Aorta (tissue), 5 donors: Measurements from ENCODE around the gene PDE2A. TPM values are rescaled to one million over a fixed set of nuclear protein-coding genes. Genes with fewer than 3 reads are reported as not detected.

Source experiments
- ATAC-seq: fragments of 200-7000 bp; cut with Tn5 transposase; one replicate; pipeline ENCODE4 v1.9.1; 2022; ENCODE audit warnings: moderate library complexity; ENCODE audit not compliant: low FRiP score
- DNase-seq, 2 donors: peaks; one replicate each; pipeline ENCODE4 v3.0.0-alpha.2; 2020
- H3K27ac ChIP-seq, 2 donors: one replicate each; pipeline ENCODE4 v1.5.1; 2013; ENCODE audit warnings: low read length in 2 of 2, mild to moderate bottlenecking in 2 of 2, moderate library complexity in 2 of 2, control low read depth in 1 of 2, inconsistent platforms in 1 of 2, low read depth in 1 of 2
- H3K27me3 ChIP-seq, 2 donors: one replicate each; pipeline ENCODE4 v1.6.1; 2013; ENCODE audit warnings: control low read depth in 1 of 2, low read length in 1 of 2, mild to moderate bottlenecking in 1 of 2, moderate library complexity in 1 of 2; ENCODE audit not compliant: insufficient read depth in 2 of 2, control insufficient read depth in 1 of 2
- H3K36me3 ChIP-seq, 2 donors: one replicate each; pipeline ENCODE4 v1.6.1; 2013; ENCODE audit warnings: control low read depth in 1 of 2, low read length in 1 of 2, mild to moderate bottlenecking in 1 of 2; ENCODE audit not compliant: insufficient read depth in 2 of 2, control insufficient read depth in 1 of 2
- H3K4me1 ChIP-seq, 2 donors: one replicate each; pipeline ENCODE4 v1.6.1; 2013; ENCODE audit warnings: low read length in 2 of 2, control low read depth in 1 of 2, mild to moderate bottlenecking in 1 of 2, moderate library complexity in 1 of 2; ENCODE audit not compliant: insufficient read depth in 2 of 2, control insufficient read depth in 1 of 2
- H3K4me3 ChIP-seq, 2 donors: one replicate each; pipeline ENCODE4 v1.5.1; 2013; ENCODE audit warnings: low read length in 2 of 2, control low read depth in 1 of 2, mild to moderate bottlenecking in 1 of 2
- H3K9me3 ChIP-seq: one replicate; pipeline ENCODE4 v1.6.1; 2013; ENCODE audit warnings: mild to moderate bottlenecking, low read length; ENCODE audit not compliant: control insufficient read depth
- WGBS, 2 donors: extraction: QIAGEN DNeasy Blood & Tissue Kit; methylation state at CpG; one replicate each; pipeline ENCODE4 v1.1.7; 2013; 5-methylcytosine and 5-hydroxymethylcytosine counted together
- intact Hi-C, 2 donors: fragments of 100-400 bp; cut with DNase I; formaldehyde crosslinking; loops; one replicate each; pipeline versions ENCODE4 v1.14.2 to v1.15.0; 2022
- microRNA-seq, 2 donors: library from miRNA; unstranded; fragments of <30 nt; microRNA quantifications; one replicate each; pipeline ENCODE4 v1.2.0, GENCODE V29; 2020
- polyA plus RNA-seq, 2 donors: library from polyadenylated mRNA; stranded (reverse); fragments of 200-250 nt; gene quantifications; one replicate each; pipeline ENCODE4 v1.2.3, GENCODE V29; 2013
- total RNA-seq, 2 donors: library from RNA; stranded (reverse); fragmentation: NEBNext Ultra II Directional; extraction: Animal tissue kit (Norgen Biotek cat#: 25700); gene quantifications; one replicate each; pipeline ENCODE4 v1.2.1, GENCODE V29; 2021
- donor health status: healthy with polysubstance abuse.
- donor health status: Bipolar disorder and iron deficiency.
- donor health status: DM: no; HTN: no; CAD: no.
- donor health status: DM: no; HTN: no; CAD: no.
- donor health status: DM: yes; HTN: yes; CAD: no.

PDE2A gene
- total and polyA plus RNA-seq, 4 donors, result 0.38 to 80.8 (median 27.2) TPM

DNA sequence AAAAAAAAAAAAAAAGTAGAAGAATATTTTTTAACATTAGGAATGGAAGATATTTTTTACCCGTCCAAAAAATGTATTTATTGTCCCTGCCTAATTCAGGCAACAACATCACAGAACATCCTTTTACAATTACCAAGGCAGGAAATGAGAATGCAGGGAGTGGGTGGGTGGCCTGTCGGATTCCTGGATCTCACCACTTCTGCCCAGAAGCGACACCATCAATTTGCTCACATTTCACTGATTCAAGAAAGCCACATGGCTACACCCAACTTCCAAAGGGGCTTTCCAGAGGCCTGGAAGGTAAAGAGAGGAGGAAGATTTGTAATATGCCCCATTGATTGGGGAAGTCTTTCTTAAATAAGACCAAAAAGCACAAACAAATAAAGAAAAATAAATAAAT, 146.1 kb downstream of the PDE2A start:
- intact Hi-C loops, result no loop called here
- ATAC-seq (no peak), DNase-seq (no peak)
- Histone ChIP-seq H3K9me3 (peaks cover 1% of the 10 kb centered on the region), H3K4me3 (no peak overlapping the region), H3K36me3 (no peaks in the 10 kb centered on the region), H3K4me1 (no peaks in the 10 kb centered on the region), H3K27ac (no peak overlapping the region), H3K27me3 (no peaks in the 10 kb centered on the region)
- WGBS, 2 donors, result 84 to 88% methylated on average over 3 of the region's 3 CpGs

Small RNA genes within 50 kb of the gene (microRNA-seq; reads per million reads assigned to microRNA genes)
- gene MIR139, result 2,012 to 2,565 reads per million in 2 donors

Other genes with a start within 250 kb of the PDE2A start
- 10 to 100 TPM; 17.2 to 17.3 TPM for gene CLPB, start 239.9 kb downstream of the PDE2A start, total RNA-seq
- 1 to 10 TPM; 3.9 to 6.0 TPM for gene CLPB, start 239.9 kb downstream of the PDE2A start, polyA plus RNA-seq
- 100 to 1,000 TPM in 1 of 2 donors, 10 to 100 TPM in 1; 61.9 to 166 TPM for gene ARAP1, start 78.0 kb upstream of the PDE2A start, total RNA-seq
- gene ARAP1, start 78.0 kb upstream of the PDE2A start, polyA plus RNA-seq, result 10 to 100 TPM; 30.8 to 70.9 TPM
- 10 to 100 TPM; 17.7 to 30.7 TPM for gene STARD10, start 119.6 kb upstream of the PDE2A start, total RNA-seq
- gene STARD10, start 119.6 kb upstream of the PDE2A start, polyA plus RNA-seq, result 100 to 1,000 TPM in 1 of 2 donors, 10 to 100 TPM in 1; 49.6 to 129 TPM
- gene ATG16L2, start 140.0 kb upstream of the PDE2A start, total RNA-seq, result 10 to 100 TPM; 31.1 to 74.8 TPM
- 10 to 100 TPM in 1 of 2 donors, 1 to 10 TPM in 1; 4.9 to 47.7 TPM for gene ATG16L2, start 140.0 kb upstream of the PDE2A start, polyA plus RNA-seq